Activated CD8-positive, alpha-beta memory T cell treated with anti-CD3 and anti-CD28 coated beads for 48 hours (primary cell): ENCODE results near the gene GDNF.
"Not testable (repeated sequence)": the region's sequence is repeated elsewhere in the genome, so short reads cannot be mapped to it uniquely, and the experiment has no call there.

Experiments used
- DNase-seq, 3 experiments: peaks; one replicate each; pipeline ENCODE4 v3.0.0-alpha.2; 2020; ENCODE audit warnings: low read depth in 2 of 3, low spot score in 2 of 3

The GDNF gene

DNA sequence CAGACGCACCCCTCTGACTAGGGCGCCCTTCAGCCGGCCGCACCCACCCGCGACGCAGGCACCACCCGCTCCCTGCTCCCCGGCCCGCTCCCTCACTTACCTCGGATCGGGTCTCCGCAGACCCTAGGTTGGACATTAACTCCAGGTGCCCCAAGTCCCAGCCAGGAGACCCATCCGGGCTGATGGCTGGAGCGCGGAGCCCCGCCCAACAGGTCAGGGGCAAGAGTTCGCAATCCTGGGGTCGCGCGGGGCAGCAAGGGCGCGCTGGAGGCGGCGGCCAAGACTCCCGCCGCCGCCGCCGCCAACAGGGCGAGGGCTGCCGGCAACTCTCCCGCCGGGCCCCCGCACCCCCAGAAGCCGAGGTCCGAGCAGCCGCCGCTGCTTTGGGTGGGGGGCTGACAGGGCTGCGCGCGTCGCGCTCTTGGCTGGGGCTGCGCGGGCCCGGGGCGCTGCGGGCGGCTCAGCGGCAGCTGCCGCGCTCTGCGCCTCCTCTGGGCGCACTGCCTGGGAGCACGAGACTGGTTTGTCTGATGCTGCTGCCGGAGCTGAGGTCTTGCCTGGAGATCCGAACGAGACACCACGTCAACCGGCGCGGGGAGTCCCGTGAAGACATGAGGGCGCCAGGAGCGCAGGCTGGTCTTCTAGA lies at the start of gene GDNF:
TSS of gene GDNF (minus strand) at position 635 of the 646 bp plus-strand sequence. CDS start 5,245 bp downstream, outside the sequence.
- no peak for DNase-seq

DNA sequence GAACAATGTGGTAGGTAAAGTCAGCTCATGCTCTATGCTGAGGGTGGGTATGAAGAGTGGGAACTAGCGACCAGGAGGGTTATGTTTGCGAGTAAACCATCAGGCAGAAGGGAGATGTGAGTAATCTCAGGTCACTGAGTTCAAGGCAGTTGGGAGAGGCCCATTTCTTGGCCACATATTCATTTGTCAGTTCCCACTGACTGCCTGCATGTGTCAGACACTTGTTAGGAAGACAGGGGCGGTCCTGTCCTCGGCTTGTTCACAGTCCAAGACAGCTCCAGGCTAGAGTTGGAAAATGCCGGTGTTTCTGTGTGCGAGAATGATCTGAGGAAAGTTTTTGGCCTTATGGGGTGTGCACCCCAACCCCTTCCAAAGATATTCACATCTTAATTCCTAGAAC lies 48.6 kb upstream of the GDNF start:
- DNase-seq: no peak

DNA sequence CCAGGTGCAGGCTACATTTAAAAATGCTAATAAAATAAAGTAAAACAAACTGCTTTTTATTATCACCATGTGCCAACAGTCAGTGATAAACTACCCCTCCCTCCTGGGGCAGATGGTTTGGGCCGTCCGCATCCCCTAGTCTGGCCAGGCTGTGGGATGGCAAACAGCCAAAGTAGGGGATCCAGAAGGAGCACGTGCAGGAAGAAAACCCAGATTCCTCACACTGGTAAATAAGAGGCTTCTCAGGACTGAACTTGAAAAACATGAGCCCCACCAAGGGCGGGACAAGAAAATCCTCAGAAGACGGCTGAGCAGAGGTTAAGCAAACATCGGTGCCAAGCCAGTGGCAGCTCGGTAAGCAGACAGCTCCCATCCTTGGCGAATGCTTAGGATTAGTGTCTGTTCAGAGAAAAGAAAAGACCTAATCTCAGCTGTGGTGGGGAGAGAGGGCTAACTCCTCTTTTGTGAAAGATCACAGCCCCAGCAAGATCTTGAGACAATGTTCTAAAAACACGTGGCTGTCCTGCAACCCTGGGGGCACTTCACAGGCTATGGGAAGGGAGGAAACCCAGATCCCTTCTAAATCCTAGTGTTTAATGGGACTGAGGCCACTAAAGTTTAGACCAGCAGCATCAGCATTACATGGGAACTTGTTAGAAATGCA lies 46.5 kb upstream of the GDNF start:
- no peak for DNase-seq

DNA sequence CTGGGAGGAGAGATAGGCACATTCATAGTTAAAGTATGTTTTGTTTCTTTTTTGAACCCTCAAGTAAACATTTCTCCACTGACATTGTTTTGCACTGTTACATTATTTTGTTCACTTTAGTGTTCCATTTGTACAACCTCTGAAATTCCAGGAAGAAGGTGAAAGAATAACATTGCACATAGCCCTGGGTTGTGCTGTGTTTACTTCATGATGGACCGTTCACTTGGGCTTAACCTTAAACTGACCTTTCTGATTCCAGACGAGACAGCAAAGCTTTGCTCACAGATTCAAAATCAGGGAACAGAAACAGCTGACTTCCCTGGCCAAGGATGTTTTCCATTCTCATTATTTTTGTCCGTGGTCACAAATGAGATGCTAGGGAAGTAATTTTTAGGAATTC lies 42.8 kb upstream of the GDNF start:
- no peak for DNase-seq

DNA sequence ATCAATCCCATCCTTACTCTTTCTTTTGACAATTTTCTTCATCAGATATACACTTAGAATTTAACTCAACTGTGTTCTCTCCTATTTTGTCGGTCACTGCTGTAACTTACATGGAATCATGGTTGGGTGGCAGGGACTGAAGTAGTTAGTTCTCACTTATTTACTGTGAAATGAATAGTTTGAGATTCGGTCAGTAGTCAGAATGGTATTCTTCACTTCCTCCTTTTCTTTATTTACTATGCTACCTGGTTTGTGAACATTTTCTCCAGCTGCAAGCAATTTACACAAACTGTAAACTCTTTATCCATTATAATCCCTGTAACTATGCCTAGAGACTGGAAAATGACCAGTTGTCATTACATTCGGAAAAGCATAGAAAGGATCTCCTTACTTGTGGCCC lies 41.5 kb upstream of the GDNF start:
- no peak for DNase-seq

DNA sequence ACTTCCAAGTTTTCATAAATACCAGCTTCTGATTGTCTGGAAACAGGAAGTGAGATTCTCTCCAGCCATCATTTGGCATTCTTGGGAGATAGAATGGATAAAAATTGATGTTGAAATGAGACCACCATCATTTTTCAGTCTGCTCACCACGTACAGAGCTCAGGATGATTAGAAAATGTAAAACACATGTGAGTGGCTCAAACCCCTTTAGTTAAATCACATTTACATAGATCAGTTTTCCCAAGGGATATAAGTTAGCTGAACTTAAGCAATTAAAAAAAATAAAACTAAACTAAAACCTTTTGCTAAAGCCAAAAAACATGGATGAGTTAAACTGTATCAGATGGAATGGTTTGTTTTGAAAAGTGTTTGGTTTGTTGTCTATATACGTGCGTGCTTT lies 37.1 kb upstream of the GDNF start:
- DNase-seq: no peak

GRCh38 chr5:37876245-37876644 lies 36.4 kb upstream of the GDNF start:
- DNase-seq: no peak

- no peak for DNase-seq
Measured at GRCh38 chr5:37875051-37875787, 35.4 kb upstream of the GDNF start.

DNA sequence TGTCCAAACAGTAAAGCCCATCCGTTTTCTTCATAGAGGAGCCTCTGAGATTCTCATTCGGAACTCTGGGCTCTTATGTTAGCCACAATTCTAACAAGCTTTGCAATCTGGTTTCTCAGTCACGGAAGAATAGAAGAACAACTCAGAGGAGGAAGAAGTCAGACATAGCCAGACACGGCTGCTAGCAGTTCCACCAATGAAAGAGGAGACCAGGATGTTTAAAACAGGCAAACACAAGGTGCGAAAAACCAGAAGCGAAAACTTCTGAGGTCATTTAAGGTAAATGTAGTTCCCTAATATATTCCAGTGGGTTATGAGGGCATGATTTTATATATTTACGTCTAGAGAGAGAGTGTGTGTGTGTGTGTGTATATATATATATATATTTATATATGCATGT lies 34.1 kb upstream of the GDNF start:
- DNase-seq: no peak

GRCh38 chr5:37871023-37871815 lies 31.4 kb upstream of the GDNF start:
- no peak for DNase-seq

DNA sequence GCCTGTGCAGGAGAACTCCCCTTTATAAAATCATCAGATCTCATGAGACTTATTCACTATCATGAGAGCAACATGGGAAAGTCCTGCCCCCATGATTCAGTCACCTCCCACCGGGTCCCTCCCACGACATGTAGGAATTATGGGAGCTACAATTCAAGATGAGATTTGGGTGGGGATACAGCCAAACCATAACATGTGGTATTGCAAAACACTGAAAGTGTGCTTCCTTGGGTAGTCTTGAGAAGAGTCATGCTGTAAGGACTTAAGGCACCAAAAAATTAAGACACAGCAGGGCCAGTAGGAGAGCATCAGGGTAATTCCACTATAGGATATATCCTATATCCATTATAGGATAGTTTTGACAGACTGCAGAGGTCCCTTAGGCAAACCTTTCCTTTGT lies 29.4 kb upstream of the GDNF start:
- DNase-seq: no peak

- DNase-seq: no peak
Measured at GRCh38 chr5:37867654-37868053, 27.8 kb upstream of the GDNF start.

DNA sequence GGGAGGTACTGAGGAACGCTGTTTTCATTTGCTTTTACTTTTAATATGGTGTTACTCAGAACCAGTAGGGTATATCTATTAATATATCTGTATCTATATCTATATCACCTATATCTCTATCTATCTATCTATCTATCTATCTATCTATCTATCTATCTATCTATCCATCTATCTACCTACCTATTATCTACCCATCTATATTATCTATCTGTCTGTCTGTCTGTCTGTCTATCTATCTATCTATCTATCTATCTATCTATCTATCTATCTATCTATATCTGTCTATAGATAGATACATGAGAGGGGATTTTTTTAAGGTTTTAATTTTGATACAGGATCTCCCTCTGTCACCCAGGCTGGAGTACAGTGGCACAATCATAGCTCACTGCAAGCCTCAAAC lies 23.1 kb upstream of the GDNF start:
- not testable (repeated sequence) for DNase-seq

GRCh38 chr5:37860206-37860605 lies 20.4 kb upstream of the GDNF start:
- DNase-seq: no peak

DNA sequence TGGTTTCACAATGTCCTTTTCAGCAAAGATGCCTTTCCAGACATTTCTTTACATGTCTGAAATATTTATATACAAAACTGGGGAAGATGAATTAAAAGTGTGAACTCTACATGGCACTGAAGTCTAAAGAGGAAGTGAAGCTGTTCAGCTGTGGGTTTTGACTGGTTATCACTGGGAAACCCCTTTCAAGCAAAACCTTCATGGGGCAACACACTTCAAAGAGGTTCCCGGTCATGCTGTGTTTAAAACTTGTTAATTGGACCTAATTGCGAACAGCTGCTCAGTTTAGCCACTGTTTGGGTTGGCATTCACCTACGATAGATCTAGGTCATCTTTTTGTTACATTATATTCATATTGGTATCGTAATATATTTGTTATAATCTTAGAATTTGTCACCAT lies 20.0 kb upstream of the GDNF start:
- DNase-seq: no peak

DNA sequence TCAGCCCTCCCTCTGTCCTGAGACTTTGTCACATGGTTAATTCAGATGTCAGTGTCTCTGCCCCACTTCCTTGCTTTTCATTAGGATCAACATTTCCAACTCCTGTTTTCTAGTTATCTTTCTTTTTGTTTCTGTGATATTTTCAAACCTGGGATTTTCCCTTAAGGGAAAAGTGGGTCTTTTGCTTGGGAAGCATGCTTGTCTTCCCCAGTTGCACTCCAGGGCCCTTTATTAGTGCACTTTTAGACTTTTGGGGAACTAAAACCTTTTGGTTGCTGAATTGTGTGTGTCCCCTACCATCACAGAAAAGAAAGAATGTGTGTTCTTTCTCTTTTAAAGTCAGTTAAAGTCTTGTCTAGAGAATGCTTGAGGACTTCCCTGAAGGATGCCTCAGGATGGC lies 18.4 kb upstream of the GDNF start:
- no peak for DNase-seq

DNA sequence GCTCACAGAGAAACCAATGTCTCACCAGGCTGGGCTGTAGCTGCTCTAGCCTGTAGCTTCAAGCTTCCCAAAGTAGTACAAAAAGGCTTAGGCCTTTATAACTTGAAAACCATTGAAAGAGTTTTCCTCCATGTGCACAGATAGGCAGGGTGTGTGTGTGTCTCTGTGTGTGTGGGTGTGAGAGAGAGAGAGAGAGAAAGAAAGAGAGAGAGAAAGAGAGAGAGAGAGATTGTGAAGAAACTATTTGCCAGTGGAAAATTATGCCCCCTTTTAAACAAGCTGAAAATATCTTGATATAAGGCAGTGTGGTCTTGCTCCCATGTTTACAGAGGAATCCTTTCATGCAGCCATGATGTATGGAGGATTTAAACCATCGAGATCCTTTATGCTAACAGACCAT lies 17.9 kb upstream of the GDNF start:
- no peak for DNase-seq

DNA sequence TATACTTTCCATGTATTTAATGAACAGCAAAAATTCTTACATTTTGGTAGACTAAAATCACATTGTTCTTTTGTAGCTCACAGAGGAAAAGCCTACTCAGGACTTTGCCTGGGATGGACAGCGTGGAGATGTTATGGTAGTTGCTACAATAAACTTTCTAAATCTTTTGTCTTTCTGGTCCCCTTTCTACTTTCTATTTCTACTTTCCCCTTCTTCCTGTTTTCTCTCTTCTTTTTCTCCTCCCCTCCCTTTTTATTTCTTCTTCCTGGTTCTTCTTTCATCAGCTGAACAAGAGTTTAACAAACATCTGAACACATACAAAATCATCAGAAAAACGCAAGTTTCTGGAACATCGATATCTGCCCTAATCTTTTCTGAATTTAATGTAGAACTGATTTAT lies 15.6 kb upstream of the GDNF start:
- no peak for DNase-seq

GRCh38 chr5:37851305-37851704 lies 11.5 kb upstream of the GDNF start:
- DNase-seq: no peak

DNA sequence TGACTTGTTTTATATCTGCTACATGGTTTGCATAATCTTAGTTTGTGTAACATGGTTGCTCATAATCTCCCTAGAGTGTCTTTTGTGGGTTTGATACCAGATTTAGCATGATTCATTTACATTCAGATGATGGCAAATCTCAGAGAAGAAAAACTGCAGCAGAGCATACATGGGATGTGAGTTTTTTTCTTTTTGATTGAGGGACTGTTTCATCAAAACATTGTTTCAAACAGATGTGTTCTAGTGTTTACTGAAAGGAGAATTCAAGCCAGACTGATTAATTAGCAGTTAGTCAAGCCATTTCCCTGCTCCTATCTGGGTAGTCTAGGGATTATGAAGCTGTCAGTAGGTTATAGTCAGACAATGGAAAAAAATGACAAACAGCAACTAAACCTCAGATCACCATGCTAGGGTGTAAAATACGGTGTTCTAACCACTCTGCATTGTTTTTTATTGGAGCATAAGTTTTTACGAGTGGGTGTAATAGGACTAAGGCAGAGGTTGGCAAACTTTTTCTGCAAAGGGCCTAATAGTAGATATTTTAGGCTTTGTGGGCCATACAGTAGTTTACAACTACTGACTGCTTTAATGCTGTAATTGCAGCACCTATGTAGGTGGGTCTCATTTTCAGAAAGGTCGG lies 10.5 kb upstream of the GDNF start:
- DNase-seq: no peak

DNA sequence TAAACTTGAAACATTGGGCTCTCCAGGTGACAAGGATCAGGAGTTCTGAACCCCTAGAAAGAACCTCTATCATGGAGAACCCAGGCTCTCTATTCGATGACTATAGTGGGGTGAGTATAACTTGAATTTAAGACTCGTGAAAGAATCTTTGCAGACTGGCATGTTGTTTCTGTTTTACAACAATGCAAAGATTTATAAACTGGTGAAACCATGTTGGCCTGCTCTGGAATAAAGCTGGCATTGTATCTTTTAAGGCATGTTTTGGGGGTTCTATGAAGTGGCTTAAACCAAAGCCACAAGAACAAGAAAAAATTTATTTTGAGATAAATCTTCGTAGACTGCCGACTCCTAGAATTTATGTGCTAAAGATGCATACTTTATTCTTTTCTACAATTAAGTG lies 9.8 kb upstream of the GDNF start:
- DNase-seq: no peak
